K562 (cell line): ENCODE data around the gene WWOX. TPM values are rescaled to one million over a fixed set of nuclear protein-coding genes. Genes with fewer than 3 reads are reported as not detected.

Experiments used
- ARID1B ChIP-seq: fragments of 450-650 bp; IDR thresholded peaks from 2 replicates; pipeline ENCODE4 v1.6.1; 2016; ENCODE audit warnings: antibody characterized with exemption, mild to moderate bottlenecking, inconsistent platforms
- NCOR1 ChIP-seq: fragments of 450-650 bp; IDR thresholded peaks from 2 replicates; pipeline ENCODE4 v1.6.1; 2016; ENCODE audit warnings: mild to moderate bottlenecking, moderate library complexity
- RERE ChIP-seq: sonication (generic); formaldehyde crosslinking; IDR thresholded peaks from 2 replicates; pipeline ENCODE4 v1.8.0; 2023; ENCODE audit warnings: missing genetic modification reagents, mild to moderate bottlenecking, borderline replicate concordance
- TAF7 ChIP-seq: fragments of 450-650 bp; IDR thresholded peaks from 2 replicates; pipeline ENCODE4 v1.6.1; 2016; ENCODE audit warnings: missing genetic modification characterization, missing compliant biosample characterization
- TCF3 ChIP-seq: sonication (generic); formaldehyde crosslinking; IDR thresholded peaks from 2 replicates; pipeline ENCODE4 v1.4.0; 2020; ENCODE audit warnings: mild to moderate bottlenecking, missing genetic modification reagents
- ZNF511 ChIP-seq: sonication (generic); formaldehyde crosslinking; IDR thresholded peaks from 2 replicates; pipeline ENCODE4 v1.8.0; 2022; ENCODE audit warnings: mild to moderate bottlenecking, missing genetic modification reagents
- polyA plus RNA-seq, 8 experiments: library from polyadenylated mRNA; depleted of rRNA in 4 of 8; stranded (reverse) in 5 of 8; unstranded in 3 of 8; fragments of >200 nt; fragmentation: Nextera tagmentation in 2 of 8; fragmentation: Illumina TruSeq in 1 of 8; extraction: Ambion mirVana in 2 of 8; extraction: Trizol in 1 of 8; gene quantifications; 2 replicates each; pipeline versions ENCODE4 v1.2.1 to v1.2.3, GENCODE V29; 2011 to 2014; ENCODE audit warnings: inconsistent platforms in 1 of 8, missing spikeins in 1 of 8
- total RNA-seq, 7 experiments: library from RNA; depleted of rRNA in 6 of 7; stranded (reverse); fragments of >200 nt in 6 of 7; fragmentation: Illumina TruSeq in 2 of 7; extraction: Trizol in 2 of 7; gene quantifications; 2 replicates each; pipeline versions ENCODE4 v1.2.1 to v1.2.3, GENCODE V29; 2011 to 2021; ENCODE audit warnings: low replicate concordance in 1 of 7

WWOX gene
- total and polyA plus RNA-seq, 9 of the 15 experiments (the other 6 are each of a cell fraction or from before 2014, with no cell fraction given): 1.6 to 22.7 (median 8.1) TPM

GRCh38 chr16:78436023-78436422 lies 336.6 kb downstream of the WWOX start (continued):
- TF ChIP-seq RERE (CRISPR knock-in tag) (no peak), ARID1B (peak; percentile 62), TAF7 (tag) (no peak), NCOR1 (peak; percentile 11; the same call in 1 of the 2 replicates), ZNF511 (CRISPR knock-in tag) (no peak), TCF3 (peak; percentile 62)
- TF ChIP-seq, all 486 proteins: peak for 7
